Endometrial microvascular endothelial cells (primary cell): ENCODE results near the gene PTPRQ. TPM values are rescaled to one million over a fixed set of nuclear protein-coding genes. Genes with fewer than 3 reads are reported as not detected.

Source experiments
- in situ Hi-C: cut with HindIII; loops from 2 replicates; pipeline ENCODE4 v1.10.0; 2017; ENCODE audit warnings: low sequenced_read_pairs, low pct_unique_long_range_greater_than_20kb; ENCODE audit errors: inconsistent ontology term
- total RNA-seq: library from RNA; depleted of rRNA; stranded (reverse); fragments of >200 nt; gene quantifications from one replicate; pipeline ENCODE4 v1.2.3, GENCODE V29; 2015; ENCODE audit errors: inconsistent ontology term

Gene PTPRQ
- total RNA-seq, 1 donor from 2014 or later = under 0.01 TPM

DNA sequence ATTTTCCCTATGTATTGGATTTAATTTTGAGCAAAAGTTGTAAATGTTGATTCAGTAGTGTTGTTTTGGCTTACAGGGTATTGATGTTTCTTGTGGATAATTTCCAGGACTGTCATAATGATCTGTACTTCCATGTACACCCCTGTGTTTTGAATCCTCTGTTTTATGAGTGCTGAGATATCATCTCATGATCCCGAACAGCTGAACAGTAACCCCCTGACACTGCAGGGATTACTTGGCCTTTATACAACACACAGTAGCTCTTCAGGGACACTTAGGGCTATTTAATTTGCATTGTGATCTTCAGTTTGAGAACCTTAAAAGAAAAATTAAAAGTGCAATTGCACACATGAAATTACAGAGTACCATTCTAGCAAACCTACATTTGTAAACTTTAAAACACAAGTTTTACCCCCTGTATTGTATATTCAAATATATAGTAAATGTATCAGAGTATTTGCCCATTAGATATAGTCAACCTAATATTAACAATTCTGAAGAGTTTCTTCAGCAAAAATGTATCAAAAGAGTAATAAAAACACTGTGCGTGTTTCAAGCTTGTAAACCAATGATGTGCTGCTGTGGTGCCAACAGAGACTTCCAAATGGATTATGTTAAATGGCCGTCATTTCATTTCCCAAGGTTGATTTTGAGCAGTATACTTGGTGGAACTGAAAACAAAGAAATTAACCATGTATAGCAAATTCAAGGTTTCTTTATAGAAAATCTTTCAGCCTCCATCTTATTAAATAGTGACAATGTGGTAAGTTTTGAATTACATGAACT, 235.5 kb downstream of the PTPRQ start:
- in situ Hi-C loops = no loop called here

DNA sequence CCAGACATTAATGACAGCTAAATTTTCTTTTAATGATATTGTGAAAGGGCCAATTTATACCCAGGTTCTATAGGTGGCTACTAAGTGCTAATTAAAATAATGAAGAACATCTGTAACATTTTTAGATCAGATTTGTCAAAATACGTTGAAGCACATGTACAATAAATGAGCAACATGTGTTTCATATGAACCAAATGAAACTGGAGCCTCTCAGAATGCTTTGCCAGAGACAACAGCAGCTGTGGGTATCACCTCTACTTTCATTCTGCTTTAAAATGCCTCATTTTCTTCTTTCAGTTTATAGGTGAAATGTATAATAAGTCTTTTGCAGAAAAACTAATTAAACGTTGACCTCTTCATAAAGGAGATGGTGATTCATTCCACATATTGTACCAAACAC, 237.3 kb downstream of the PTPRQ start:
- in situ Hi-C loops = no loop called here

DNA sequence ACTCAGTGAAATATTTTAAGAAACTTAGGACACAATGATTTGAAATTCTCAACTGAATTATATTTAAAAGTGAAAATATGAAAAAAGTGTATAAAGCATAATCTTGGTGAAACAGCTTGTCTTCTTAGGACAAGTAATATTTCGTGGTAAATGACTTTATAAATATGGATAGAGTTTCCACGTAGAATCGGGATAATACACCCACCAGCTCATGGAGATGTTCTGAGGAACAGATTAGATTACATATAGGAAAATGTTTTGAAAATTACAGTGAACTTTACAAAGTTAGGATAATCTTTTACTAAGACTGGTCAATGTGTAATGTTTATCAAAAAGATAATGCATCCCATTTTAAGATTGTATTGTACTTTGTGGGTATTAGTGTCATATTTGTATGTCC, 237.8 kb downstream of the PTPRQ start:
- in situ Hi-C loops = no loop called here

DNA sequence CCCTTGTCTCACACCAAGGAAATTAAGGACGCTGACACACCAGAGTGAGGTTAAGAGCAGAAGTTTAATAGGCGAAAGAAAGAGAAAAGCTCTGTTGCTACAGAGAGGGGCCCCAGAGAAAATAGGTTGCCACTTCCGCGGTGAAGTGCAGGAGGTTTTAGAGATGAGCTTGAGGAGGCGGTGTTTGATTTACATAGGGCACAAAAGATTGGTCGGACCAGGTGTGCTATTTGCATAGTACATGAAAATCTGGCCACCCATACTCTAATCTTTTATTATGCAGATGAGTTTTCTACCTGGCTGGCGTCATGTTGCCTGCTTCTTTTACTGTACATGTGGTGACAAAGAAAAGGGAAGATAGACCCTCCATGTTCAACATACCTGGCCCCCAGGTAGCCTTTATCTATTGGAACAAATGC, 240.1 kb downstream of the PTPRQ start:
- in situ Hi-C loops = no loop called here

DNA sequence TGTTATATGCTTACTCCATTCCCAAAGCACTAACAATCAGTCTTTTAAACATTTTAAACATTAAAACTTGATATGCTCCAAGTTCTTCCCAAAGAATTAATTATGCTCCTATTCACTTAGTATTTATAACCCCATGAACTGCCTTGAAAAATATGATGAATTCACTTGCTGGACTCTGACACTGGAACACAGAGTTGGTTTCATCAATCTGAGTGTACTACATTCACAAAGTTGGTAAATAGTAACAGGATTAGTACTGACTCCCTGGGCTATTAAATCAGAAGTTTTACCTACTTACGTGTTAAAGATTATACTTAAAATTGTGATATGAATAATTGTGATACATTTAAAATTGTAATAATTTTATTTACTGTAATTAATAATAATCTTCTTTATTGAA, 246.1 kb downstream of the PTPRQ start:
- in situ Hi-C loops = no loop called here

DNA sequence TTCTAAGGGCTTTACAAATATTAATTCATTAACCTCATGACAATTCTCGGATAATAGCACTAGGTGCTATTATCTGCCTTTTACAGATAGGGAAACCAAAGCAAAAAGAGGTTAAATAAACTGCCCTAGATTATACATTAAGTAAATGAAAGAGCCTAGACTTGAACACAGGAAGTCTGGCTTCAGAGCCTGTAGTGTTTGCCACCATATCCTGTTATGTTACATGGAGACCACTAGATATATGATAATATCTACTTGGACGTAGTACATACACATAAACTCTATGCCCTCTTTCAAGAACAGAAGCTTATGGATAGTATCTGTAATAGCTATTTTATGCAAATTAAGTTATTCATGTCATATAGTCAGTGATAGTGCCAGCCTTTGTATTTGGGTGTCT, 246.5 kb downstream of the PTPRQ start:
- in situ Hi-C loops = no loop called here

DNA sequence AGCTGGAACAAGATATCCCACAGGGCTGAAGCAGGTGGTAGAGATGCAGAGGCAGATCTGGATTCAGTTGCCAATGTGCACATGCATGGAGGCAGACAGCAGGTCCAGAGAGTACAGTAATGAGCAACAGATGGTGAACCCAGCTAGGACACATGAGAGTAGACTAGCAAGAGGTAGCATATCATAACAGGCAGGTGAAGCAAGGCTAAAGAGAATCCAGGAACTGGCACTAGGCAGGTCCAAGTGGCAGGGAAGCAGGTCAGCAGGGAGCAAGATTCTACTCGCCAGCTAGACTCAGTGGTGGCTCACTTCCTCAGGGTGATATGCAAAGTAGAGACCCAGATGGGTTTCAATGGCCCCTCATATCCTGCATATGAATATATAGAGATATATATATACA, 248.1 kb downstream of the PTPRQ start:
- in situ Hi-C loops = no loop called here

DNA sequence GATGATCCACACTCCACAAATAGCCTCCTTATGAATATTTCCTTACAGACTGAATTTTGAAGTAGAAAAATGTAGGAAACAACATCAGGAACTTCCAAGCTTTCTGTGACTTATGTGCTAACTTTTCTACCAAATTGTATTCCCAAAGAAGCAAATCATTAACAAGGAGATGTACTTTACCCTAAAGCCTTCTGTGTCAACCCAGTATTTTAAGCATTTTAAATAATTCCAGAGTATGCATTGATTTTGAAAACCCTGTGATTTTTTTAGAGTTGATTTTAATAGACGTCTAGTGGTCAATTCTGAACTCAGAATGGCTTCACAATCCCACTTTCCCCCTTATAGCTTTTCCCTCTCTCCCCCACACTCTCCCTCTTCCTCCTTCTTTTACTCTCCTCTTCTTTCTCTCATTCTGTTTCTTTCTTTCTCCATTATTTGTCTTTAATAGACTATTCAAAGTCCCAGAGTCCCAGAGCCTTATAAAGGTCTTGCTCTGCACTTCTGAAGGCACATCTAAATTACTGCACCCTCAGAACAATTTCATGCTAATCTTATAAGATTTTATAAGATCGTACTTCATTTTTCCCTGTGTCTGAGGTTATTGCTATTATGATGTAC, 253.3 kb downstream of the PTPRQ start:
- in situ Hi-C loops = no loop called here

DNA sequence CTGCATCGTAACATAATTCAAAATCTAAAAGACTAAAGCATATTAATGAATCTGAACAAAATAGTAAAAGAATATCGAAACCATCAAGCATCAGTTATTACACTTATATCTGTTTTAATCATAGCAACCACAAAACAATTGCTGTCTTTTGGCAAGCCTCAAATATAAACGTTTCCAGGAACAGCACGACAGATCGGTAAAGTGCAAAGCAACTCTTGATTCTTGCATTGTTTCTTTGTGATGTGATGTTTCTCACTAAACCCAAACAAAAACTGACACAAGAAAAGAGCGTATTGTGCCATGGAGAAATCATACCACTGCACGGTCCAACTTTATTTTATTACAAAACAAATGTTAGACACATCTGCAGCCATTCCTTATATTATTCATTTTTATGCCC, 254.2 kb downstream of the PTPRQ start:
- in situ Hi-C loops = no loop called here

DNA sequence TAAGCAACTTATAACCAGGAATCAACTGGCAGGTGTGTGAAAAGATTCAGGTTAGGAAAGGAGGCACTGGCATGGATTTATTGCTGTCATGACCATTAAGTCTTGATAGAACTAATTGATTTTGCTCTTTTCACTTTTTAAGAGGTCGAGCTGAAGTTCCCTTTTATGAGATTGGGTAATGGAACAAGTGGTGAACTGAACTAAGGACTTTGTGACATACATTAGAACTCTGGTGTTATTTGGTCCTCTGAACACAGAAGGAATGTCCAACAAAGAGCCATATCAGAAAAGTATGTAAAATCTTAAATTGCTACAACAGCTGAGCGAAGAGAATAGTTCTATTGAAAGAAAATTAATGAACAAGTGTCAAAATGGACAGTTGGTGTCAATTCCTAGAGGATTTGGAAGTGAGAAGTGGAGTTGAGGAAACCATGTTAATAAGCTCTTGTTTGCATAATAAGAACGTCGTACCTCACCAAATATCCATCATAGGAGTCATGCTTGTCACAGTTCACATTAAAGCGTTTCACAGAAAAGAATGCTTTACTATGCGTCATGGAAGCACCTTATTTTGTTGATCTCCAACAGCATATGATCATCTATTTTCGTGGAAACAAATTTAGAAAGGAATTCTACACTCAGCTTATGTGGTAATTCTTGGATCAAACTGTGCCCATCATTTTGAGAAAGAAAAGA, 255.0 kb downstream of the PTPRQ start:
- in situ Hi-C loops = no loop called here

DNA sequence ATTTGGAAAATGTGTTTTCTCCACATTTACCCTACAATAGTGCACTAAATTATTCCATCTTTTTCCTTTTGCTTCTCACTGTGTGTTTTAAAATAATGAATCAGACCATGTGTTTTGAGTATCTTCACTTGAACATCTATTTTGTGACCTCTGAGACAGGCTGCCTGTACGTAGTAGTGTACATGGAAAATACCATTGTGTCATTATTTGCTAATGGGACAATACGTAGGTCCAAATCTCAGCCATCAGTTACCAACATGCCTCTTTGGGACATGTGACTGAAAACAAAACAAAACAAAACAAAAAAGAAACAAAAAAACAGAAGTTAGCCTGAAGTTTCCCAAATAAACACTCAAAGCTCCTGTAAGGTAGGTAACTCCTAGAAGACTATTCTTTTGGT, 256.3 kb downstream of the PTPRQ start:
- in situ Hi-C loops = no loop called here

DNA sequence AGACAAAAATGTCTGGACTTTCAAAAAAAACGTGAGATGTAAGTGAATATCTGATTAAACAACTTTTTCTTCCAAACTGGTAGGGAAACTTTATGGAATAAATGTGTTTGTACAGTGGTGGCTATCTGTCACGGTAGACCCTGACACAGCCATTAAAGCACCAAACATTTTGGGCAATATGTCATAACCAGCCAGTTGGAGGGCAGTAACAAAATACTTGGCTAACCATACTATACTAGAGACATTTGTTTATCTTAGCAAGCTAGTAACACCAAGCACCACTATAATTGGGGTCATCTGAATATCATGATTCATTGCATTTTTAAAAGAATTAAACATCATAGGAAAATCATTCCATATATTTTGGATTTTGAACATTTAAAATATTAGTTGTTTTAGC, 257.4 kb downstream of the PTPRQ start:
- in situ Hi-C loops = no loop called here

DNA sequence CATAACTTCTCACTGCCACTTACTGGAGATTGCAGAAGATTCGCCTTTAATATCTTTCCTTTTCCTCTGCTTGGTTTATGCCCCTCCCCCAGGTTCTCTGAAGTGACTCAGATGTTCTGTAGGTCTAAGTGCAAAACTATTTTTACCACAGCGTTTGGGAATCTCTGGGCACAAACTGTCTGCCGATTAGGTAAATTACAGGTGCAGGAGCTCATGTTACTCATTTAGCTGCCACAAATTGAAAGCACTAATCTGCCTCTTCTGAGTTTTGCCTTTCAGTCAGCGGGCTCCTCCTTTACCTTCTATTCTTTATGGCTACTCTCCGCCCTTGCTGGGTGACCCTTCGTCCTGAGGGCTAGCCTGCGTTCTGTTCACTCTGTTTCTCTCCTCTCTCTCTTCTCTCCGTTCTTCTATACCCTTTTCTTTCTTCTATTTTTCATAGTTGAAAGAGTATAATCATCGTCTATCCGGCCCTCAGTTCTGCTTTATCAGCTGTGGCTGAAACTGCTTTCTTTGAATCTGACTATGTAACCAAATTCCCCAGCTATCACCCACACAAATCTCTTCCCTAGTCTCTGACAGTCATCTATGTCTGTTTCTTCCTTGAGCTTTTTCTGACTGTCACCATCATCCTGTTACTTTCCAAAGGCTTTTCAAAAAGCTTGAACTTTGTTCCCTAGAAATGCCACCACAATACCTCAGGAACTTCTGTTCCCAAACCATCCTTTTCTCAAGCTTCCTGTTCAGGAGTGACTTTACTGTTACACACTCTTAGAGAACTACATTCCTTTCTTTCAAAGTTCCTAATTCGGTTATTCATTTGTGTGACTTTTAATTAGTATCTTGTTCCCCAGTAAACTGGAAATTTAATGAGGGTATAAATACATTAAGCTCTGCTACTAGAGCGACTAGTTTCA, 259.1 kb downstream of the PTPRQ start:
- in situ Hi-C loops = no loop called here

DNA sequence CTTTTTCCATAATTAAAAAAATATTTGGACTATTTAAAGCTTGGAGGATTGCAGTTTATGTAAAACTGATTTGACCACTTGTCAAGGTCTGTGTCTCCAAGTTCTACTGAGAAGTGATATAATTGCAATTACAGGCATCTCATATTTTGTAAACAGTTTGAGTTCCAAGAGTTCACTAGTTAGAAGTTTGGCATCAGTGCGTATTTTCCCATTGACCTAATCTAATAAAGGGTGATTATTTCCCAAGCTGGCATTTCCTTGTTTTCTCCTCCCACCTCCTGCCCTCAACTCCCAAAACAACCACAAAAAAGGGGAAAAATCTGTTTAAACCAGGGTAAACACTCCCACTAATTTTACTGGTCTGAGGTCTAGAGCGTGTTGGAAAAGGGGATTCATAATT, 260.4 kb downstream of the PTPRQ start:
- in situ Hi-C loops = no loop called here

DNA sequence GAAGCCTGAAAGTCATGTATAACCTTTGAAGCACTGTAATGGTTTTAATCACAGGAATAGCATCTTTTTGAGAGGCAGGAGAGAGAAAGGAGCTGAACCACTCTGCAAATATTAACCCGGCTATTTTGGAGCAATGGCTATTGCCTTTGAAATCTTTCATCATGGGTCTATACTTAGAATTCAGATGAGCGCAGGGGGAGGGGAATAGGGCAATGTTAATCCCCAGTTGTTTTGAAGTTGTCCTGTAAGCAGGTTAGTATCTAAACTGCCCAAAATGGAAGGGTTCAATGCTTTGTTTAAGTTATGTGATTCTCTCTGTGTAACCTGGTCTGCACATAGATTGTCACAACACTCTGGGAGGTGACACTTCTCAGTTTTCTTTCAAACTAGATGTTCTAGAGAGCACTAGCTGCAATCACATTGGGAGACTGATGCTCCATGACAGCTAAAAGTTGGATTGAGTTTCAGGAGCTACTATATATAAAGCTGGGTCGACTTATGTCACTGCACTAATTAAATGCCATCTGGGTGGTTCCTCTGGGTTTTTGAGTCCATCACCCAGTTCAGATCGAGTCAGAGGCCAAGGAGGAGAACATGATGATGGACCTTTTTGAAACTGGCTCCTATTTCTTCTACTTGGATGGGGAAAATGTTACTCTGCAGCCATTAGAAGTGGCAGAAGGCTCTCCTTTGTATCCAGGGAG, 263.2 kb downstream of the PTPRQ start, which contains the start of gene MYF6:
TSS of gene MYF6 (plus strand) at position 509 of the 704 bp plus-strand sequence. CDS start at position 595, 86 bp downstream.
- in situ Hi-C loops = no loop called here

DNA sequence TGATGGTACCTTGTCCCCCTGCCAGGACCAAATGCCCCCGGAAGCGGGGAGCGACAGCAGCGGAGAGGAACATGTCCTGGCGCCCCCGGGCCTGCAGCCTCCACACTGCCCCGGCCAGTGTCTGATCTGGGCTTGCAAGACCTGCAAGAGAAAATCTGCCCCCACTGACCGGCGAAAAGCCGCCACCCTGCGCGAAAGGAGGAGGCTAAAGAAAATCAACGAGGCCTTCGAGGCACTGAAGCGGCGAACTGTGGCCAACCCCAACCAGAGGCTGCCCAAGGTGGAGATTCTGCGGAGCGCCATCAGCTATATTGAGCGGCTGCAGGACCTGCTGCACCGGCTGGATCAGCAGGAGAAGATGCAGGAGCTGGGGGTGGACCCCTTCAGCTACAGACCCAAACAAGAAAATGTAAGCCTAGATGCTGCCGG, 263.8 kb downstream of the PTPRQ start:
- in situ Hi-C loops = no loop called here

DNA sequence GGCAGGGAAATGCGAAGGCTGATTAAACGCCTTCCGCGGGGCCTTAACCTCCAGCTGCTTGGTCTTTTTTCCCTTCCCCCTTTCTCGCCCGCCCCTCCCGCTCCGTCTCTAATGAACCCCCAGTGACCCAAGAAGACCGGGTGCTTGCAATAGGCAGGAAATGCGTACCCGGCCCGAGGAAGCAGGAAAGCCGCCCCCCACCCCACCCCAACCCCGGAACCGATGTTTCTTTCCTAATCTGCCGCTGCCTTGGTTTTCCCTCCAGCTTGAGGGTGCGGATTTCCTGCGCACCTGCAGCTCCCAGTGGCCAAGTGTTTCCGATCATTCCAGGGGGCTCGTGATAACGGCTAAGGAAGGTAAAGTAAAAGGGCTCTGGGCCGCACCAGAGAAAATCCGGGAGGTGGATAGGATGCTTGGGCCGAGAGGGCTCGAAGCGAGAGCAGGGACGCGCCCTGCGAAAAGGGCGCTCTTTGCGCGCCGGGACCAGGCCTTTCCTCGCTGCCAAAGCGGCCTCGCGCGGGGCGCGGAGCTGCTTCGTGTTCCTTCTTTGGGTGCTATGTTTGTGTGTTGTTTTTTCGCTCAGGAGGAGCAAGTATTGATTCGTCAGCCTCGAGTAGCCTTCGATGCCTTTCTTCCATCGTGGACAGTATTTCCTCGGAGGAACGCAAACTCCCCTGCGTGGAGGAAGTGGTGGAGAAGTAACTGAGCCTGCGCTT, 264.4 kb downstream of the PTPRQ start:
- in situ Hi-C loops = no loop called here

DNA sequence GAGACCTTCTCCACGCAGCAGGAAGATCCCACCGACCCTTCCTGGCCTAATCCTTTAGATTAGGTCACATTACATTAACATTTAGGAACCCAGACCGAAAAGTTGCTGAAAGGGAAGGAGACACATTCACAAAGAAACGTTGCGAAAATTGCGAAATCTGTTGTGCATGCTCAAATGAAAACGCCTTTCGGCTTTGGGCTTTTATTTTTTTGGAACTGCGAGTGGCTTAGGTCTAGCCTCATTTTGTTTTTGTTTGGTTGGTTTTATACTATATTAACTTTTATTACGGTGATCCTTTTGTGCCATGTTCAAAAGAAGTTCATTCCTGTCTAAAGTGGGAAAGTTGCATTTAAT, 264.9 kb downstream of the PTPRQ start:
- in situ Hi-C loops = no loop called here
